ENCODE data around the gene ADAM8.

DNA sequence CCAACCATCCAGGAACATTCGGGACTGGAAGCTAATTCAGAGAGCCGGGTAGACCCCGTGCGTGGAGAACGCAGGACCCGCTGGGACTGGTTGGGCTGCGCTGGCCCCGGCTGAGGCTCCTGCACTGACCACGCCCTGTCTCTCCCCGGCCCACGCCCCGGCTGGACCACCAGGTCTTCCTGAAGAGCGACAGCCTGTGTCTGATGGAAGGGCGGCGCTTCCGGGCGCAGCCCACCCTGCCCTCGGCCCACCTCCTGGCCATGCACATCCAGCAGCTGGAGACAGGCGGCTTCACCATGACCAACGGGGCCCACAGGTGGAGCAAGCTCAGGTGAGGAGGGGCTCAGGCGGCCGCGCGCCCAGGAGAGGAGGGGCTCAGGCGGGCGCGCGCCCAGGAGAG lies 56.9 kb downstream of the ADAM8 start:
- TF ChIP-seq, protein P1, sequence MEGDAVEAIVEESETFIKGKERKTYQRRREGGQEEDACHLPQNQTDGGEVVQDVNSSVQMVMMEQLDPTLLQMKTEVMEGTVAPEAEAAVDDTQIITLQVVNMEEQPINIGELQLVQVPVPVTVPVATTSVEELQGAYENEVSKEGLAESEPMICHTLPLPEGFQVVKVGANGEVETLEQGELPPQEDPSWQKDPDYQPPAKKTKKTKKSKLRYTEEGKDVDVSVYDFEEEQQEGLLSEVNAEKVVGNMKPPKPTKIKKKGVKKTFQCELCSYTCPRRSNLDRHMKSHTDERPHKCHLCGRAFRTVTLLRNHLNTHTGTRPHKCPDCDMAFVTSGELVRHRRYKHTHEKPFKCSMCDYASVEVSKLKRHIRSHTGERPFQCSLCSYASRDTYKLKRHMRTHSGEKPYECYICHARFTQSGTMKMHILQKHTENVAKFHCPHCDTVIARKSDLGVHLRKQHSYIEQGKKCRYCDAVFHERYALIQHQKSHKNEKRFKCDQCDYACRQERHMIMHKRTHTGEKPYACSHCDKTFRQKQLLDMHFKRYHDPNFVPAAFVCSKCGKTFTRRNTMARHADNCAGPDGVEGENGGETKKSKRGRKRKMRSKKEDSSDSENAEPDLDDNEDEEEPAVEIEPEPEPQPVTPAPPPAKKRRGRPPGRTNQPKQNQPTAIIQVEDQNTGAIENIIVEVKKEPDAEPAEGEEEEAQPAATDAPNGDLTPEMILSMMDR (IDR thresholded peaks at IDR 0.05): no peak
- no peak for TF ChIP-seq POLR2A (IDR thresholded peaks at IDR 0.05)
